WTC11 (cell line): ENCODE measurements around the gene ITGA6. TPM values are rescaled to one million over a fixed set of nuclear protein-coding genes. Genes with fewer than 3 reads are reported as not detected.

ENCODE experiments used
- ATAC-seq: fragments of 200-7000 bp; cut with Tn5 transposase; 2 replicates; pipeline ENCODE4 v1.10.0; 2021; ENCODE audit warnings: mild to moderate bottlenecking, moderate library complexity
- CTCF ChIA-PET: fragments of 300-600 bp; sonication (Branson Sonifier 250); formaldehyde crosslinking; loops from one replicate; lab custom pipeline; 2021; ENCODE audit warnings: antibody characterized with exemption; lab: Charles Lee
- POLR2A ChIA-PET: fragments of 350-600 bp; sonication (Branson Sonifier 250); formaldehyde crosslinking; loops from one replicate; lab custom pipeline; 2021; ENCODE audit warnings: antibody characterized with exemption; lab: Charles Lee
- DNase-seq: peaks from one replicate; pipeline ENCODE4 v3.0.0; 2021; ENCODE audit warnings: low spot score
- H3K27ac Mint-ChIP-seq: 2 replicates; pipeline ENCODE4 v1.8.0; 2021; ENCODE audit warnings: mixed read lengths
- H3K27me3 Mint-ChIP-seq: 2 replicates; pipeline ENCODE4 v1.8.0; 2021; ENCODE audit warnings: low read depth, mild to moderate bottlenecking, moderate library complexity, mixed read lengths
- H3K36me3 Mint-ChIP-seq: 2 replicates; pipeline ENCODE4 v1.8.0; 2021; ENCODE audit warnings: mixed read lengths
- H3K4me1 Mint-ChIP-seq: 2 replicates; pipeline ENCODE4 v1.8.0; 2022; ENCODE audit warnings: mixed read lengths
- H3K4me3 Mint-ChIP-seq: 2 replicates; pipeline ENCODE4 v1.8.0; 2021; ENCODE audit warnings: mild to moderate bottlenecking, moderate library complexity, mixed read lengths
- H3K9me3 Mint-ChIP-seq: 2 replicates; pipeline ENCODE4 v1.8.0; 2021; ENCODE audit warnings: mixed read lengths
- ARID4B ChIP-seq: sonication (generic); formaldehyde crosslinking; IDR thresholded peaks from 2 replicates; pipeline ENCODE4 v1.8.0; 2023; ENCODE audit warnings: missing genetic modification reagents, mild to moderate bottlenecking, borderline replicate concordance
- ATF2 ChIP-seq: sonication (generic); formaldehyde crosslinking; IDR thresholded peaks from 2 replicates; pipeline ENCODE4 v1.8.1; 2022; ENCODE audit warnings: low read depth, missing genetic modification reagents, borderline replicate concordance
- CBFB ChIP-seq: sonication (generic); formaldehyde crosslinking; IDR thresholded peaks from 2 replicates; pipeline ENCODE4 v1.8.1; 2022; ENCODE audit warnings: mild to moderate bottlenecking, low read depth, missing genetic modification reagents
- CREB1 ChIP-seq: sonication (generic); formaldehyde crosslinking; IDR thresholded peaks from 2 replicates; pipeline ENCODE4 v1.8.0; 2023; ENCODE audit warnings: mild to moderate bottlenecking, missing genetic modification reagents
- ERG ChIP-seq: fragments of 250-450 bp; sonication (Bioruptor Pico); IDR thresholded peaks from 2 replicates; pipeline ENCODE4 v1.8.0; 2021; ENCODE audit warnings: mild to moderate bottlenecking
- IRF2 ChIP-seq: sonication (generic); formaldehyde crosslinking; IDR thresholded peaks from 2 replicates; pipeline ENCODE4 v1.8.0; 2022; ENCODE audit warnings: low read depth, missing genetic modification reagents, borderline replicate concordance
- KAT7 ChIP-seq: sonication (generic); formaldehyde crosslinking; IDR thresholded peaks from 2 replicates; pipeline ENCODE4 v1.8.1; 2023; ENCODE audit warnings: missing genetic modification reagents, mild to moderate bottlenecking, borderline replicate concordance
- NFYB ChIP-seq: sonication (generic); formaldehyde crosslinking; conservative IDR thresholded peaks from 2 replicates; pipeline ENCODE4 v1.8.0; 2022; ENCODE audit warnings: low read depth, missing genetic modification reagents
- PRDM15 ChIP-seq: sonication (generic); formaldehyde crosslinking; IDR thresholded peaks from 2 replicates; pipeline ENCODE4 v1.8.0; 2022; ENCODE audit warnings: missing genetic modification reagents
- PREB ChIP-seq: sonication (generic); formaldehyde crosslinking; IDR thresholded peaks from 2 replicates; pipeline ENCODE4 v1.8.1; 2022; ENCODE audit warnings: mild to moderate bottlenecking, missing genetic modification reagents, moderate library complexity, borderline replicate concordance
- RELA ChIP-seq: sonication (generic); formaldehyde crosslinking; IDR thresholded peaks from 2 replicates; pipeline ENCODE4 v1.8.1; 2022; ENCODE audit warnings: missing genetic modification reagents, mild to moderate bottlenecking, borderline replicate concordance
- SMAD3 ChIP-seq: sonication (generic); formaldehyde crosslinking; IDR thresholded peaks from 2 replicates; pipeline ENCODE4 v1.8.0; 2022; ENCODE audit warnings: missing genetic modification reagents, mild to moderate bottlenecking, borderline replicate concordance
- SMAD4 ChIP-seq: sonication (generic); formaldehyde crosslinking; IDR thresholded peaks from 2 replicates; pipeline ENCODE4 v1.8.0; 2022; ENCODE audit warnings: mild to moderate bottlenecking, missing genetic modification reagents
- SOX15 ChIP-seq: fragments of 250-450 bp; sonication (Bioruptor Pico); IDR thresholded peaks from 2 replicates; pipeline ENCODE4 v1.9.0; 2021; ENCODE audit warnings: mild to moderate bottlenecking
- TCF7 ChIP-seq: sonication (generic); formaldehyde crosslinking; IDR thresholded peaks from 2 replicates; pipeline ENCODE4 v1.8.0; 2022; ENCODE audit warnings: mild to moderate bottlenecking, low read depth, missing genetic modification reagents, moderate library complexity
- TEAD1 ChIP-seq: sonication (generic); formaldehyde crosslinking; IDR thresholded peaks from 2 replicates; pipeline ENCODE4 v1.8.0; 2022; ENCODE audit warnings: mild to moderate bottlenecking, missing genetic modification reagents
- TP53 ChIP-seq: sonication (generic); formaldehyde crosslinking; IDR thresholded peaks from 2 replicates; pipeline ENCODE4 v1.8.1; 2023; ENCODE audit warnings: mild to moderate bottlenecking, missing genetic modification reagents
- ZMAT4 ChIP-seq: fragments of 250-450 bp; sonication (Bioruptor Pico); IDR thresholded peaks from 2 replicates; pipeline ENCODE4 v1.9.0; 2021; ENCODE audit warnings: mild to moderate bottlenecking
- ZNF138 ChIP-seq: sonication (generic); formaldehyde crosslinking; conservative IDR thresholded peaks from 2 replicates; pipeline ENCODE4 v1.8.1; 2022; ENCODE audit warnings: mild to moderate bottlenecking, moderate library complexity, missing genetic modification reagents
- ZNF317 ChIP-seq: sonication (generic); formaldehyde crosslinking; IDR thresholded peaks from 2 replicates; pipeline ENCODE4 v1.8.1; 2023; ENCODE audit warnings: low read depth, mild to moderate bottlenecking, moderate library complexity, missing genetic modification reagents, borderline replicate concordance
- ZNF671 ChIP-seq: fragments of 250-450 bp; sonication (Bioruptor Pico); IDR thresholded peaks from 2 replicates; pipeline ENCODE4 v1.8.0; 2021; ENCODE audit warnings: mild to moderate bottlenecking
- ZSCAN18 ChIP-seq: fragments of 250-450 bp; sonication (Bioruptor Pico); IDR thresholded peaks from 2 replicates; pipeline ENCODE4 v2.1.2; 2022; ENCODE audit warnings: mild to moderate bottlenecking, moderate library complexity
- total RNA-seq: library from RNA; stranded (reverse); gene quantifications from 3 replicates; pipeline ENCODE4 v1.2.3, GENCODE V29; 2021

The ITGA6 gene
- total RNA-seq, 1 experiment from 2014 or later = 83.6 TPM

GRCh38 chr2:172545408-172546075 lies 118.2 kb downstream of the ITGA6 start:
- peaks cover 85% of the 10 kb centered on the region for H3K36me3 Mint-ChIP-seq
- no peak overlapping the region for H3K4me3 Mint-ChIP-seq
- DNase-seq = no peak
- TF ChIP-seq ZMAT4 (CRISPR knock-in tag) = no peak
- no peak for TF ChIP-seq SOX15 (CRISPR knock-in tag)
- no peak for TF ChIP-seq CBFB (CRISPR knock-in tag)
- TF ChIP-seq KAT7 (CRISPR knock-in tag) = no peak
- no peak for TF ChIP-seq PREB (CRISPR knock-in tag)
- TF ChIP-seq ERG (CRISPR knock-in tag) = no peak
- no peak for TF ChIP-seq ZSCAN18 (CRISPR knock-in tag)
- no peak for TF ChIP-seq TP53
- TF ChIP-seq ZNF138 (CRISPR knock-in tag) = no peak
- TF ChIP-seq CREB1 (CRISPR knock-in tag) = no peak
- no peak for TF ChIP-seq ZNF317 (CRISPR knock-in tag)
- TF ChIP-seq IRF2 (CRISPR knock-in tag) = no peak
- TF ChIP-seq PRDM15 (CRISPR knock-in tag) = no peak
- TF ChIP-seq TEAD1 = no peak
- TF ChIP-seq, all 79 proteins: peak for 0
- POLR2A ChIA-PET = no interaction called here
- no peak overlapping the region for H3K27ac Mint-ChIP-seq
- peaks cover 22% of the 10 kb centered on the region for H3K27me3 Mint-ChIP-seq
- peaks cover 32% of the 10 kb centered on the region for H3K4me1 Mint-ChIP-seq
- no peak for ATAC-seq
- CTCF ChIA-PET = no interaction called here
- peaks cover 66% of the 10 kb centered on the region for H3K9me3 Mint-ChIP-seq

- H3K27me3 Mint-ChIP-seq = peaks cover 9% of the 10 kb centered on the region
- ChIA-PET POLR2A (no interaction called here), CTCF (no interaction called here)
- H3K4me1 Mint-ChIP-seq = peaks cover 68% of the 10 kb centered on the region
- peaks cover 62% of the 10 kb centered on the region for H3K36me3 Mint-ChIP-seq
- H3K9me3 Mint-ChIP-seq = peaks cover 37% of the 10 kb centered on the region
- peak overlapping the region; percentile 96 for H3K27ac Mint-ChIP-seq
- ATAC-seq (no peak), DNase-seq (no peak)
- H3K4me3 Mint-ChIP-seq = peak overlapping the region; percentile 33
- no peak for TF ChIP-seq ZNF671
- TF ChIP-seq NFYB (CRISPR knock-in tag) = no peak
- TF ChIP-seq ATF2 (CRISPR knock-in tag) = no peak
- no peak for TF ChIP-seq TP53
- TF ChIP-seq SMAD4 (CRISPR knock-in tag) = no peak
- no peak for TF ChIP-seq RELA (CRISPR knock-in tag)
- no peak for TF ChIP-seq SMAD3 (CRISPR knock-in tag)
- TF ChIP-seq ARID4B = no peak
- no peak for TF ChIP-seq TCF7
These were observed 121.7 kb downstream of the ITGA6 start for GRCh38 chr2:172549131-172549530.
